ENCODE results near the gene SLC35F1.
"Not testable (repeated sequence)": the region's sequence is repeated elsewhere in the genome, so short reads cannot be mapped to it uniquely, and the experiment has no call there.

SLC35F1 gene

DNA sequence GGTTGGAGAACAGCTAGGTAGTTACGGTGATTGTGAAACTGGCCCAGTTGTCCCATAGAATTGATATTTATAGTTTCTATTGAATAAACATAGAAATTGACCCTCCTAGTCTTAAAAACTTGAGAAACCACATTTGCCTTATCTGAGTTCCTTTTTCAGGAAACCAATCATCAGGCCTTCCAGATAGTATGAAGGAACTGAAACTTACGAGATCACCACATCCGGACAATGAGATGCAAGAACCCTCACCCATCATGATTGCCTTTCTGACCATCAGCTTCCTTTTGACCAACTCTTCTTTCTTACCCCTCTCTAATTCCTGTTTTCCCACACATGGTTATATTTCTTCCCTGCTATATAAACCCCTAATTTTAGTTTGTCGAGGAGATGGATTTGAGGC is 21.8 kb downstream of the SLC35F1 start:
- DNase-seq: no peak

DNA sequence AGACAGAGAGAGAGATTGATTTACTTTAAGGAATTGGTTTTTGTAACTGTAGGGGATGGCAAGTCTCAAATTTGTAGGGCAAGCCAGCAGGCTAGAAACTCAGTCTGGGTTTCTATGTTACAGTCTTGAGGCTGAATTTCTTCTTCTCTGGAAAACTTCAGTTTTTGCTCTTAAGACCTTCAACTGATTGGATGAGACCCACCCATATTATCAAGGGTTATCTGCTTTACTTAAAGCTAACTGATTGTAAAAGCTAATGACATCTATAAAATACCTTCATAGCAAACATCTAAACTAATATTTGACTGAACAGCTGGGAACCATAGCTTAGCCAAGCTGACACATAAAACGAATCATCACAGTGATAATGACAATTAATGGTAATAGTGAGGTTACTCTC is 22.4 kb downstream of the SLC35F1 start:
- DNase-seq: no peak

DNA sequence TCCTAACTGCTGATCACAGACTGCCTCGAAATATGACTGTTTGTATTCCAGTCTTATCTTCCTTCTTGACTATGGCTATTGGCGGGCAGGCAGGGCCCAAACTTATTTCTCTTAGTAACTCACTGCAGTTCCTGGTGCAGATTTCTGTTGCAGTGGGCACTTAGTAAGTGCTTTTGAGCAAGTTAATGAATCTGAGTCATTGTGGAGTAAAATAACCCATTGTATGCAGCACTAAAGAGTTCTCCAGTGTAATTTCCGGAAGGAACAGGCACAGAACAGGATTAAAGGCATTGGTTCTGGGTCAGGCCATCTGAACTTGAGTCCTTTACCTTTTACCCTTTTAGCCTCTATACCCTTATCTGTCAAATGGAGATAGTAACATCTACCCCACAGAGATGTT is 23.6 kb downstream of the SLC35F1 start:
- no peak for DNase-seq

DNA sequence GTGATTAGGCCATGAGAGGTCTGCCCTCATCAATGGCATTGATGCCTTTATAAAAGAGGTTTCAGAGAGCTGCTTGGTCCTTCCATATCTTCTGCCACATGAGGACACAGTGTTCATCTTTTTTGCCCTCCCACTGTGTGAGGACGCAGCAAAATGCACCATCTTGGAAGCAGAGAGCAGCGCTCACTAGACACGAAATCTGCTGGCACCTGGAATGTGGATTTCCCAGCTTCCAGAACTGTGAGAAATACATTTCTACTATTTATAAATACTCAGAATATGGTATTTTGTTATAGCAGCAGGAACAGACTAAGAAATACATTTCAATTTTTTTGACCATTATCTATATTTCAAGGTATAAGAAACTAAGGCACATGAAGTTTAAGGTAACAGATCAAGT is 24.9 kb downstream of the SLC35F1 start:
- DNase-seq: no peak

DNA sequence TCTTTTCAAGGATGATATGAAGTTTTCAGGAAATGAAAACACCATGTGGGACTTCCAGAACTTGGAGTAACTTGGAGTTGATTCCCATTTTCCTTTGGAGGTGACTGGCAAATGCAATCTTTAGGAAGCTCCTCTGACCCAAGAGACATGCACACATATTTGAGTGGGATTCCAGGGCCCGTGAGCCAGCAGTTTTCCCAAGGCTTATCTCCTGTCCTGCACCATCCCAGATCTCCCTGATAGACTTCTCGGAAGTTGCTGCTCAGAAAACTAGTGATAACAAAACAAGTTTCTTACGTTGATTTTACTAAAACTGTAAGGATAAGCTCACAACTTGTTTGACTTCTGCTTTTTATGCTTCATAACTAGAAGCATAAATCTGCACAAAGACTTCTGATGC is 25.6 kb downstream of the SLC35F1 start:
- no peak for DNase-seq

DNA sequence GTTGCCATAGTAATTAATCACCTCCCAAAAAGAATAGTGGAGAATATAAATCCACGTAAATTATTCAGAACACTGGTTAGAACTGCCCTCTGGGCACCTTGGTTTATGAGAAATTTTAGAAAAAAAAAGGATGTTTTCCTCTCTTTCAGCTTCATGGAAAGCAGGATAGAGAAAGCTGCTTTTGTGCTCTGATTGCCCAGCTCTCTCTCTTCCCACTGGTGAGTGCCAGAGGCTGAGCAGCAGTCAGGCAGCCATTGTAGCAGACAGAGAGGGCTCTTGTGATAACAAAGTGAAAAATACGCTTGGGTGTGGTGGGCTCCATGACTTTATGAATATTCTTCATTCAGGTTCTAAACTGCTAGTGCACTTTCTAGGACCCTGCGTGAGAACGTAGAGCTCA is 26.4 kb downstream of the SLC35F1 start:
- no peak for DNase-seq

DNA sequence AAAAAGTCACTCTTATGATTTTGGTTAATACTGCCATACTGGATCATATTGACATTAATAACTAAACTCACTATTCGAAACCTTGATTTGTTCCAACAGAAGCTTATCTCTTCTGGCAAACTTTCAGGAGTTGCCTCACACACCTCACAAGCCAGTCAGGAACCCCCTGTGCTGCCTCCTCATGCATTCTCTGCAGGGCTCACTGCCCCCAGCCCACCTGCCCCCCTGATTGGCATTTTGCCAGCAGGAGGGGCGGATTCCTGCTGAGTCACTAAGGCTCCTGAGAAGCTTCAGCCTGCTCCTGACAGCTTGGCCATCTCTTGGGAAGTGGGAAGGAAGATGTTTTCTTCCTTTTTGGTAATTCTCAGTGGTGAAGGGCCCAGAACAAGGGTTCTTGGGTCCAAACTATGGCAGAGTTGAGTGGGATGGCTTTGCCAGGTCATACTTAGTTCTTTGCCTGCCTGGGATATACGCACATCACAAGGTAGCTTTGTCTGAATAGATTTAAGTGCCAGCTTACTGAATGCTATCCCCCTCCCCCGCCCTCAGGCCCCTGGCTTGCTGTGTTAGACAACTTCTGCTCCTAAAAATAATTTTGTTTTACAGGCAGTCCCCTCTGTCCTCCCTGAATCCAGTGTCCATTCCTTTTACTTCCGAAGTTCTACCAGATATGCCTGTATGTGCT is 31.4 kb downstream of the SLC35F1 start:
- no peak for DNase-seq

DNA sequence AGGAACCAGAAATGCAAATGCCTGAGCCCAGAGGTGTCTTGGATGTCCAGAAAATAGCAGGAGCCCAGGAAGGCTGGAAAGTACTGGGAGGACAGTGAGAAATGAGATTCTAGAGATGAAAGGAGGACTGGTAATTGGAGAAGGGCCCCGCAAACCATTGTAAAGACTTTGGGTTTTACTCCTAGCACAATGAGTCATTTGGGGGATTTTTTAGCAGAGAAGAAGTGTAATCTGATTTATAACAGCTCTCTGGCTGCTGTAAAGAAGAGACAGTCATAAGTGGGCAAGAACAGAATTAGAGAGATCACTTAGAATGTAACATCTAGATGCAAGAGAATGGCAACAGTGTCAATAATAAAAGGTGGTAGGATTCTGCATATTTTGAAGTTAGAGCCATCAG is 40.2 kb downstream of the SLC35F1 start:
- DNase-seq: no peak

DNA sequence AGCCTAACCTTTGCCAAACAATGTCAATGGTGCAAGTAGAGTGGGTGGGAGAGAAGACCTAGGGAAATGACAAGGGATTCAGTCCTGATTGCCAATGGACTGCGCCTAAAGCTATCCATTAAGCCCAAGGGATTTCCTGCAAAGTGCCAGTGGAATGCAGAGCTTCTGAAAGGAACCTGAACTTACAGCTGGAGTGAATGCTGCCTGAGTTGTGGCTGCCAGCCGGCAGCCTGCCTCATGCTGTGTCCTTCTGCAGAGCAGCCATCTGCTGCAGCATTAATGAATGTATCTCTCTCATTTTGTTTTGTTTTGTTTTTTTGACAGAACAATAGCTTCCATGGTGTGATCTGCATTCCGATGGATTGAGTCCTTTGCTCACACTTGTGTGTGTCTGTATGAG is 44.7 kb downstream of the SLC35F1 start:
- DNase-seq: no peak

DNA sequence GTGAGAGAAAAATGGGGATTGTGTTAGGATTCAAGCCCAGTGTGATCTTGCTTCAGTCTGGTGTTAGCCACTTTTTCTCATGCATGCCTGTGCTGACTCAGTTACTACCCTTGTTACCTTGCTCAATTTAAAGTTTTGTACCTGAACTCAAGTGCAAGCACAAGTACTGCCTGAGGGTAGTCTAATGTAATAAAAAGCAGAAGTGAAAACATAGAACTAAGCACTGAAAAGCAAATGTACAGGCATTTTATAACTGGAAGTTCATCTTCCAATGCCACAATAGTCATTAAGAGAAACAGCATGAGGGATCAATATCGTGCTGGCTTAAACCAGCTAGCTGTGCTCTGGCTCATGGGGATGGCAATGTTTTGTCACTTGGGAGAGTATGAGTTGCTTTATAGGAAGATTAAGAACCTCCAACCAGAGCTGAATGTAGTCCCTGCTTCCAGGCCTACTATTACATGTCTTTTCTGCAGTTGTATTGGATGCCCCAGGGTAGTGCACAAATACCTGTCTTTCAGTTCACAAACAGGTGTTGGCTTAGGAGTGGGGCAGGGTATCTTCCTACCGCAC is 48.7 kb downstream of the SLC35F1 start:
- DNase-seq: no peak

DNA sequence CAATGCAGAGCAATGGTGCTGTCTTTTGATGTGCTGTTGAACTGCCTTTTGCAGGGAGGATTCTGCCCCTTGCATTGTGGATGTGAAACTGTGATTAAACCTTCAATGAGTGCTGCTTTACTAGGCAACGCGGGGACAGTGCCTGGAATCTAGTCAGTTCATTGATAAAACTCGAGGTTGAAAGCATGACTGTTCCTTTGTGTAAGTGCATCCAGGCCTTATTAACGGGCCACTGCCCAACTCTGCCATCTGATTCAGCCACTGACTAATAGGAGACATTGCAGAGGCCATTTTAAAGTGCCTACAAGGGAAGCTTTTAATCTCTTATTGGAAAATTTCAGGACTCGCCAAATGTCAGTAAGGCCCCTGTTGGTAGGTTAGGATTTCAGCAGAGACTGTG is 49.3 kb downstream of the SLC35F1 start:
- DNase-seq: no peak

DNA sequence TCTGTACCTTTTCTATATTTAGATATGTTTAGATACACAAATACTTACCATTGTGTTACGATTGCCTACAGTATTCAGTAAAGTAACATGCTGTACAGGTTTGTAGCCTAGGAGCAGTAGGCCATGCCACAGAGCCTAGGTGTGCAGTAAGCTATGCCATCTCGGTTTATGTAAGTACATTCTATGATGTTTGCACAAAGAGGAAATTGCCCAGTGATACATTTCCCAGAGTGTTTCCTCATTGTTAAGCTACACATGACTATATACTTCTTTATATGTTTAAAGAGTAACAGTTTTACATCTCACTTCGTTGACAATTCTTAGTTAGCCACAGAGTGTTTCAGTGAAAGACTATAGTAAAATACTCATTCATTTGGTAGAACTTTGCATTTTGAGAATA is 51.5 kb downstream of the SLC35F1 start:
- no peak for DNase-seq

DNA sequence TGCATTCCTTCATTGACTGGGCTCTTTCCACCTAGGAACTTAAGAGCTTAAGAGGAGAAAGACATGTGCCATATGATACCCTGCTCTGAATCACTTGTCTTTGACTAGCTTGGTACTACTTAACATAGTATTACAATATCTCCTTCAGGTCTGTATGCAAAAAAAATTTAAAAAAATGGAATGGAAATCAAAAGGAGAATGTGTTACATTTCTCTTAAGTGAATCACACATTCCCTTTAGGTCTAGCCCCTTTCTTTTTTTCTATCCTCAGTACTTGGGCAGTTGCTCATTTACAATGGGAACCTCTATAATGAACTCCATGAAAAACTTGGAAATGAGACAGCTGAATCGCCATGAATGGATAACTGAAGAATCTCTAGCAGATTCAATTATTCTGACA is 53.8 kb downstream of the SLC35F1 start:
- no peak for DNase-seq

DNA sequence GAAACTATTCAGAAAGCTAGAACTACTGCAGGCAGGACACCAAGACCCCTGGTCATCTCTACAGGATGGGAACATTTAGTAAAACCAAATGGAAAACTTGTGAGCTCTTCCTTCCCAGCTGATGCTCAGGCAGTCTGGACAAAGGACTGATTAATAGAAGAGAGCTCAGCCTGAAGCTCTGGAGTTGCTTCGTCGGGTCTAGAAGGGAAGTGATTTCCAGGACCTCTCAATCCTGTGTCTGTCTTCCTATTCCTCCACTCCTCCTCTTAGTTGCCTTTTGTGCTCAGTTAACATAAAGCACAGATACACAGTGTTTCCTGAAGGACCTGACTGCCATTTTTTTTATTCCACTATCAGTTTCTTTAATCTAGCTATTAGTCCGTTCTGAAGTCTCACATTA is 54.2 kb downstream of the SLC35F1 start:
- no peak for DNase-seq

DNA sequence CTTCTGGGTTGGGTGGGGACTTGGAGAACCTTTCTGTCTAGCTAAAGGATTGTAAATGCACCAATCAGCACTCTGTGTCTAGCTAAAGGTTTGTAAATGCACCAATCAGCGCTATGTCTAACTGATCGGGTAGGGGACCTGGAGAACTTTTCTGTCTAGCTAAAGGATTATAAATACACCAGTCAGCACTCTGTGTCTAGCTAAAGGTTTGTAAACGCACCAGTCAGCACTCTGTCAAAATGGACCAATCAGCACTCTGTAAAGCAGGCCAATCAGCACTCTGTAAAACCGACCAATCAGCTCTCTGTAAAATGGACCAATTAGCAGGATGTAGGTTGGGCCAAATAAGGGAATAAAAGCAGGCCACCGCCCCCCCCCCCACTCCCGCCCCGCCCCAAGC is 58.7 kb downstream of the SLC35F1 start:
- DNase-seq: not testable (repeated sequence)

DNA sequence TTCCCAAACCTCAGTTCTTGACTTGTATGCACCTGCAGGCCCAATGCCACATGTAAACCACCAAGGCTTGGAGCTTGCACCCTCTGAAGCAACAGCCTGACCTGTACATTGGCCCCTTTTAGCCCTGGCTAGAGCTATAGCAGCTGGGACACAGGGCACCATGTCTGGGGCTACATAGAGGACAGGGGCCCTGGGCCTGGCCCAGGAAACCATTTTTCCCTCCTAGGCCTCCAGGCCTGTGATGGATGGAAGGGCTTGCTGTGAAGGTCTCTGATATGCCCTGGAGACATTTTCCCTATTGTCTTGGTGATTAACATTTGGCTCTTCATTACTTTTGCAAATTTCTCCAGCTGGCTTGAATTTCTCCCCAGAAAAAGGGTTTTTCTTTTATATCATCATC is 64.6 kb downstream of the SLC35F1 start:
- no peak for DNase-seq

DNA sequence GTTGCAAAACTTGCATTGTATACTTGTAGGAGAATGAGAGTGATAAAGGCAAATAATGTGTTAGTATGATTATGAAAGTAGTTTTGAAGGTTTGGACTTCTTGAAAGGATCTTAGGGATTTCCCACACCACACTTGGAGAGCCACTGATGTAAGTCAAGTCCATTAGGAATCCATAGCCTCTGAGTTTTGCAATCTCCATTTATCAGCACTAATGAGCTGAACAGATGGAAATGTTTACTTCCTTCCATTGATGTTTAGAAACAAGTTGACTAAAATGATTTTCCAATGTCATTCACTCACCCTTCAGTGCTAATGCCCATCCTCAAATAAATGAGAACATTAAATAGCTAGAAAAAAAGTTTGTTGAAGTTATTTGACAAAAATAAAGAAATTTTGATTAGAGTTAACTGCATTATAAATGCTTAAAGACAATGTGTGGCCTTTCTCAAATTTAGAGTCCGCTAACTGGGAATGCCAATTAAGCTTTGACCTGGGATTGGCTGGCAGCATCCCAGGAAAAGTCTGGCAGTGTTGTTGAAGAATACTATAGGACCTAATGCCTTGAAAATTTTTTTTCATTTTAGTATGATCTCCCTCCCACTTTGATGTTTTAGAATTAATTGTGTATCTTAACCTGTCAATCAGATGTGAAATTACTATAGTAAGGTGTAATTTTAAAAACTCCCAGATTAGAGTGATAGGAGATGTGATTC is 68.0 kb downstream of the SLC35F1 start:
- no peak for DNase-seq

DNA sequence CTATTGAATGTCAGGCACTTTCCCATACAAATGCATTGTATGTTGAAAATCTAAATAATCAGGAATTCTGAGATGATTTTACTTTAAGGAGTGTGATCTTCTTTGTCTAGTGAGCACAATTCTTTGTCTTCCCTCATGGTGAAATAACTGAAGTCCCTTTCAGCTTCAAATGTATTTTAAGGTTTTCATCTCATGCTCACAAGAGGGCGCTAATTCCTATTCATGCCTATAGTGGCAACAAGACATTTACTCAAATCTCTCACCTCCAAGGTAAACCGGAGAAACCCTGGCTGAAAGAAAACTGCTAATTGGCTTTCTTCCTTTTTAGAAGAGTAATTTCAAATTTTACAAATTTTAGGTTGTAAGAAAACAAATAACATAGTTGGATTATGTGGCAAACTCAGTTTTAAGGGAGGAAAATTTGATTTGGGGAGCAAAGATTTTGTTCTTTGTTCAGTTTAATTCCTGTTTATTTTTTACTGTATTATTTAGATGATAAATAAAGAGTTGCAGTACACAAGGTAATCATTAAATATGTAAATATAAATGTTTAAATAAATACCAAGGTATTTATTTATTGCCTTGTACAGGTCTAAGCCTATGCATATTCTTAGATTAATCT is 69.1 kb downstream of the SLC35F1 start:
- peak; percentile 68 for DNase-seq

DNA sequence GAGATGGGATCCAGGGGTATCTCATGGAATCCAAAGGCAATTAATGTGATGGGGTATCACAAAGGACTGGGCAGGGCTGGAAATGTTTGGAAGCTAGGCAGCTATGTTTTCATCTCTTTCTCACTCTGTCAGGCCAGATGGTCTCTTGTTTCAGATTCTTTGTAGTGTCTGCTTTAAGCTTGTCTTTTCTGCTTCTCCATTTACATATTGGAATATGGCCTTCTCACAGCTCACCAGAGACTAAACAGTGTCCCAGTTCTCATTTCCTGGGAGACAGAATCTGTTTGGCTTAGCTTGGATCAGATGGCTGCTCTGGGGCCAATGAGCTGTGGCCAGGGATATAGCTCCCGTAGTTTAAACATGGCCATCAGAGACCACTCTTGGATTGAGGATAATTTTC is 78.9 kb downstream of the SLC35F1 start:
- no peak for DNase-seq

DNA sequence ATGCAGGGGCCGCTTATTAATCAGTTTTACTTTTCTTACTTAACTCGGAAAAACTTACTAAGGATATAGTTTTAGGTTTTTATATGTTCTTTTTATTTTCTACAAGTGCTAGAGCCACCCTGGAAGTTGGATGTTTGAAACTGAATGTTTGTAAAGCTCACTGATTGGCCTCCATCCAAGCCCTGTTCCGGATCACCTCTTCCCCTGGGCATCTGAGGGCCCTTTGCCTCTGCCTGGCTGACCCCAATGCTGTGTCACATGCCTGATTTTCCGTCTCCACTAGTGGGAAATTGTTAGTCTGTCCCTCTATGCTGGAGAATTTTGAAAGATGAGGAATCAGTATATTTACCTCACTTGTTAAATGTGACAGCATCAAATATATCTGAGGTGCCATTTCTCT is 79.3 kb downstream of the SLC35F1 start:
- DNase-seq: no peak

DNA sequence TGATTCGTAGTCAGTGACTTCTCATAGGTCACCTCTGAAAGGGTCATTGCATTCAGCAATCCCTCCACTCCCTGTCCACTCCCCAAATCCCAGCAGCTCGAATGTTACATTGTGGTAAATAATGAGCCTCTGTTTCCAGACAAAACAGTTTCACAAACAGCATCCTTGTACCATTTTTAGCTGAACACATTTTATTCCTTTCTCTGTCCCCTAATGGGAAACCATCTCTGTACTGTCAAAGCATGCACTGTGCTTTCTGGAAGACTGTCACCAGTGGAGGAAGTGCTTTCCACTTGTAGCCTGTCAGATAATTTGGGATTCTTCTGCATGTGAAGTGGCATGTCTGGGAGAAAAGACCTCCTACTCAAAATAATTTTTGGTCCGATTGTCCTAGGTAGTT is 82.0 kb downstream of the SLC35F1 start:
- no peak for DNase-seq

DNA sequence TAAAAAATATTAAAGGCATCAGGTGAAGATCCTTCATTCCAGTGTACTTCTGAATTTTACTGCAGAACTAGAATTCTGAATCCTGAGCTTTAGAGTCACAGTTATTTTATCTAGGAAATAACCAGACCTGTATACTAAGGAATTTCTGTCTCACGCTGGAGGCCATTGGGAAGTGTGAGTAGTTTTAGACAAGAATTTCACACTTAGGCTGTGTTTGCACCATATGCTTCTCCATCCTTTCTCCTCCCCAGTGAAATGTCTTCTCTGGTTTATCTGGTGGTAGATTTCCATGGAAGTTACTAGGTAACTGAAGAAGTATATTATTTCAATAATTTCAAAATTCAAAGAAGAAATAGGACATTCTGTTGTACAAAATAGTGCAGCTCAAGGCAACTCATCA is 83.1 kb downstream of the SLC35F1 start:
- DNase-seq: no peak

DNA sequence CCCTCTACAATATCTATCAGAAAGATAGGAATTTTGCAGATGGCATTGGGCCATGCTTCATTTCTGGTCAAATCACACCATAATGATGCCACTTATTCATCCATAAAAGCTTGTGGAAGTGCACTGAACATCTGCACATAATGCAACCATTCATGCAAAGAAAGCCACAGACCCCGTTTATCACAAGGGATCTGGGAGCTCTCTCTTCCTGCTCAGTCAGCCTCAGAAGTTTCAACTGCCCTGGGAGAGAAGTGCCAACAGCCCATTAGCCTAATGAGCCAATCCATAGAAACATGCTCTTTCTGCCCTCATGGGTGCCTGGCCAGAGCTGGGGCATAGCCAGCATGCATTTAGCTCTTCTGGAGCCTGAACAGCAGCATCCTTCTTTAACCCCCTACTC is 85.8 kb downstream of the SLC35F1 start:
- no peak for DNase-seq

DNA sequence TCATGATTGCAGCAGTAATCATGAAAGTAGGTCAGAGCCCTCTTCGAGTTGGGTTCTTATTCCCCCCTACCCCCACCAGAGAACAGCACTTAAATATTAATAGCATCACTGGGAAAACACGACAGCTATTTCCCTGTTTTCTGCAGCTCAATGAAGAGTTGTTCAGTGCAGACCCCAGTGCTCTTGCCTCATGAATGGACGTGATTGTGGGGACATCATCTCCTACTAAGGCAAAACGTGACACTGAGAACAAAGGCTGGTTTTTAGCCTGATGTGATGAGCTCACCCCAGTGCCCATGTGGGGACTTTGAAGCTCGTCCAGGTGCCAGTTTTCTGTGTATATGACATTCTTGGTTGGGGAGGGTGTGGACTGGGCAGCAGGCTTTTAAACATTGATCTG is 105.9 kb downstream of the SLC35F1 start:
- DNase-seq: no peak

Measured in Kasumi-1 (cell line).